A549 (cell line): ENCODE data around the gene XRCC5. TPM values are rescaled to one million over a fixed set of nuclear protein-coding genes. Genes with fewer than 3 reads are reported as not detected.

ENCODE experiments used
- ATAC-seq, 2 experiments: fragments of 200-7000 bp in 1 of 2; fragments of >200 bp in 1 of 2; cut with Nextera tagmentation in 1 of 2; cut with Tn5 transposase in 1 of 2; 3 replicates each; pipeline versions ENCODE4 v1.8.0 to v1.9.1; 2018 to 2020; ENCODE audit warnings: mild to moderate bottlenecking in 1 of 2, moderate library complexity in 1 of 2
- CTCF ChIA-PET: fragments of 300-600 bp; sonication (Branson Sonifier 250); formaldehyde crosslinking; extraction: SDS; loops from one replicate; lab custom pipeline; 2021; ENCODE audit warnings: antibody characterized with exemption, inconsistent platforms; lab: Yijun Ruan, JAX
- POLR2A ChIA-PET: fragments of 350-600 bp; formaldehyde crosslinking; extraction: SDS; loops from one replicate; lab custom pipeline; 2021; ENCODE audit warnings: antibody characterized with exemption, inconsistent platforms; lab: Yijun Ruan, JAX
- DNase-seq, 2 experiments: peaks; one replicate each; pipeline versions ENCODE4 v3.0.0 to v3.0.0-alpha.2; 2011 to 2016; ENCODE audit warnings: low read depth in 1 of 2, low spot score in 1 of 2
- FAIRE-seq: peaks from 2 replicates; lab custom pipeline; 2011; peaks lifted over from hg19 to GRCh38; lab: Jason Lieb, UNC
- H3K27ac ChIP-seq, 2 experiments: fragments of >200 bp; sonication (Bioruptor Twin); formaldehyde crosslinking; 3 replicates each; pipeline ENCODE4 v1.5.1; 2016 to 2017
- H3K4me1 ChIP-seq: fragments of >200 bp; sonication (Bioruptor Twin); formaldehyde crosslinking; 3 replicates; pipeline ENCODE4 v1.6.1; 2016
- H3K4me2 ChIP-seq: fragments of >200 bp; sonication (Bioruptor Twin); formaldehyde crosslinking; 3 replicates; pipeline ENCODE4 v1.6.1; 2016
- H3K4me3 ChIP-seq: fragments of >200 bp; sonication (Bioruptor Twin); formaldehyde crosslinking; 3 replicates; pipeline ENCODE4 v1.5.1; 2016
- H3K9me3 ChIP-seq: fragments of >200 bp; sonication (Bioruptor Twin); formaldehyde crosslinking; 3 replicates; pipeline ENCODE4 v1.6.1; 2016
- CEBPB ChIP-seq, 2 experiments: fragments of >200 bp in 1 of 2; sonication (Bioruptor Twin) in 1 of 2; formaldehyde crosslinking in 1 of 2; IDR thresholded peaks; 2 replicates each; pipeline ENCODE4 v1.6.1; 2012 to 2016
- CHD2 ChIP-seq: fragments of 150-350 bp; IDR thresholded peaks from 2 replicates; pipeline ENCODE4 v1.6.1; 2014; ENCODE audit warnings: low read length; ENCODE audit not compliant: partially characterized antibody
- GATA3 ChIP-seq: IDR thresholded peaks from 2 replicates; pipeline ENCODE4 v1.6.1; 2012; ENCODE audit warnings: borderline replicate concordance
- HOXA7 ChIP-seq: fragments of 250-450 bp; sonication (Bioruptor Pico); IDR thresholded peaks from 2 replicates; pipeline ENCODE4 v1.5.0; 2020; ENCODE audit warnings: mild to moderate bottlenecking, moderate library complexity
- HOXB5 ChIP-seq: fragments of 250-450 bp; sonication (Bioruptor Pico); IDR thresholded peaks from 2 replicates; pipeline ENCODE4 v1.5.0; 2020; ENCODE audit warnings: mild to moderate bottlenecking, moderate library complexity
- JUN ChIP-seq, 2 experiments: fragments of >200 bp; sonication (Bioruptor Twin); formaldehyde crosslinking; IDR thresholded peaks; 2 replicates in 1 of 2; 3 replicates in 1 of 2; pipeline ENCODE4 v1.6.1; 2016 to 2017
- MAFK ChIP-seq: fragments of 450-650 bp; IDR thresholded peaks from 2 replicates; pipeline ENCODE4 v1.6.1; 2014; ENCODE audit not compliant: partially characterized antibody
- MYC ChIP-seq: IDR thresholded peaks from 2 replicates; pipeline ENCODE4 v1.6.1; 2012; ENCODE audit warnings: mild to moderate bottlenecking, inconsistent platforms, low read length, improper control_type of control experiment, borderline replicate concordance
- NPAS2 ChIP-seq: fragments of 250-450 bp; sonication (Bioruptor Pico); IDR thresholded peaks from 2 replicates; pipeline ENCODE4 v1.8.0; 2022; ENCODE audit warnings: mild to moderate bottlenecking, moderate library complexity, borderline replicate concordance
- NR3C1 ChIP-seq: fragments of >200 bp; sonication (Bioruptor Twin); formaldehyde crosslinking; IDR thresholded peaks from 3 replicates; pipeline ENCODE4 v1.6.1; 2017
- PHF8 ChIP-seq: fragments of 200-600 bp; sonication (generic); IDR thresholded peaks from 2 replicates; pipeline ENCODE4 v1.6.1; 2016; ENCODE audit warnings: low read depth, mild to moderate bottlenecking, antibody characterized with exemption, moderate library complexity, borderline replicate concordance
- POLR2A ChIP-seq: IDR thresholded peaks from 2 replicates; pipeline ENCODE4 v1.6.1; 2012; ENCODE audit warnings: mild to moderate bottlenecking, low read length
- SREBF2 ChIP-seq: fragments of 450-650 bp; IDR thresholded peaks from 2 replicates; pipeline ENCODE4 v1.6.1; 2014; ENCODE audit warnings: mild to moderate bottlenecking, moderate library complexity
- WGBS: methylation state at CpG from one replicate; pipeline ENCODE4 v1.1.6; 2017; ENCODE audit errors: missing lambda C conversion rate; 5-methylcytosine and 5-hydroxymethylcytosine counted together
- polyA minus RNA-seq: library from RNA; depleted of rRNA, polyadenylated mRNA; stranded (reverse); fragments of >200 nt; gene quantifications from 2 replicates; pipeline ENCODE4 v1.2.3, GENCODE V29; 2011; rRNA and poly(A)+ RNA removed
- polyA plus RNA-seq, 4 experiments: library from polyadenylated mRNA; depleted of rRNA in 3 of 4; stranded (reverse); fragments of >200 nt; fragmentation: RNase III in 1 of 4; extraction: RNeasy Plus Mini Kit Qiagen cat#74134 plus additional on column Dnase treatment in 1 of 4; gene quantifications; 2 replicates in 3 of 4; 3 replicates in 1 of 4; pipeline ENCODE4 v1.2.3, GENCODE V29; 2011 to 2017
- TF ChIP-seq, protein P1 (sequence below): fragments of >200 bp; sonication (Bioruptor Twin); formaldehyde crosslinking; IDR thresholded peaks from 3 replicates; pipeline ENCODE4 v1.6.1; 2016
- TF ChIP-seq, protein P2 (sequence below): IDR thresholded peaks from 2 replicates; pipeline ENCODE4 v1.6.1; 2012; ENCODE audit warnings: low read depth, borderline replicate concordance
- TF ChIP-seq, protein P3 (sequence below): fragments of 450-650 bp; IDR thresholded peaks from 2 replicates; pipeline ENCODE4 v1.6.1; 2014; ENCODE audit warnings: antibody characterized with exemption
- TF ChIP-seq, protein P4 (sequence below): fragments of 250-450 bp; sonication (Bioruptor Pico); IDR thresholded peaks from 2 replicates; pipeline ENCODE4 v1.5.0; 2021; ENCODE audit warnings: mild to moderate bottlenecking, moderate library complexity, borderline replicate concordance
- TF ChIP-seq, protein P5 (sequence below): IDR thresholded peaks from 2 replicates; pipeline ENCODE4 v1.6.1; 2012
- TF ChIP-seq, protein P6 (sequence below): fragments of 250-450 bp; sonication (Bioruptor Pico); IDR thresholded peaks from 2 replicates; pipeline ENCODE4 v1.5.0; 2020; ENCODE audit warnings: low read depth, mild to moderate bottlenecking, moderate library complexity

The XRCC5 gene
- polyA plus RNA-seq (2011; rRNA removed) (430 and 619 TPM in 2 replicates), polyA plus RNA-seq (2017; fragmentation: RNase III; extraction: RNeasy Plus Mini Kit Qiagen cat#74134 plus additional on column Dnase treatment) (209 to 222 TPM (median 217 TPM) in 3 replicates), polyA minus RNA-seq (425 and 452 TPM in 2 replicates)
- polyA plus RNA-seq (2012; cell fraction: cytosol; rRNA removed) = 127 and 133 TPM in 2 replicates
- 204 and 220 TPM in 2 replicates for polyA plus RNA-seq (2012; cell fraction: nucleus; rRNA removed)

DNA sequence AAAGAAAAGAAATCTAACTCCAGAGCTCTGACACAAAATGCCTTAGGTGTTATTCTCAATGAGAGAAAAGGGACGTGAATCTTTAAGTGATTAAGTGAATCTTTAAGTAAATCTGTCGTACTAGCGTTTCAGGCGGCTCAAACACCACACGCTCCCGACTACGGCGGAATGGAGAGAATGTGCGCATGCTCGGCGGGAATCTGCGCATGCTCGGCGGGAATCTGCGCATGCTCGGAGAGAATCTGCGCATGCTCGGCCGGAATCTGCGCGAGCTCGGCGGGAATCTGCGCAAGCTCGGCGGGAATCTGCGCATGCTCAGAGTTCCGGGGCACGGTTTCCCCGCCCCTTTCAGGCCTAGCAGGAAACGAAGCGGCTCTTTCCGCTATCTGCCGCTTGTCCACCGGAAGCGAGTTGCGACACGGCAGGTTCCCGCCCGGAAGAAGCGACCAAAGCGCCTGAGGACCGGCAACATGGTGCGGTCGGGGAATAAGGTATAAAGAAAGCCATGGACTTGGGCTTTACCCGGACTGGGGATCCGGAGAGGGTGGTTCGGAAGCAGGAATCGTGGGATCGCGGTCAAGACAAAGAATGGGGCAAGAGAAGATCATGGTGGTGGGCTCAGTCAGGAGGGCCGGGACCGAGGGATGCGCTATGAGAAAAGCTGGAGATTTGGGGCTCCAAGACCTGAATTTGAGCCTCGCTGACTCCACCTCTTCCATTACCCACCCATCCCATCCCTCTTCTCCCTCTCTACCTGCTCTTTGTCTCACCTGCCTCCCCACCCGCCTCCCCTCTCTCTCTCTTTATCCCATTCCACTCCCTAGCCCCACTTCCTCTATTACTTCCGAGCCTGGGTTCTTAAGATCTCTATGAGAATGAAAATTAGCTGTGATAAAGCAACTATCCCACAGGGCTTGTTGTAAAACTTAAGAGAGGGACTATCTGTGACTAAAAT, at the start of gene XRCC5:
Gene XRCC5, plus strand, starts transcription at position 382 of the 955 bp plus-strand sequence. Its CDS starts 89 bp downstream, at position 471.
- Histone ChIP-seq H3K9me3 (no peaks in the 10 kb centered on the region), H3K4me3 (peak within 1 kb of the TSS; percentile 75), H3K27ac (peak within 1 kb of the TSS; percentile 91 to 93), H3K4me2 (peak within 1 kb of the TSS; percentile 88), H3K4me1 (peaks cover 18% of the 10 kb centered on the region; the same call in 2 of the 3 replicates)
- DNase-seq (peak; percentile 74 to 98), ATAC-seq (peak; percentile 88 to 89), FAIRE-seq (peak; percentile 61)
- under 1% methylated on average over 56 of the region's 57 CpGs for WGBS
- 0 out of 2 replicates have a peak, but pooled peaks have one; percentile 28 for TF ChIP-seq MYC
- no peak for TF ChIP-seq SREBF2
- TF ChIP-seq, protein P1, sequence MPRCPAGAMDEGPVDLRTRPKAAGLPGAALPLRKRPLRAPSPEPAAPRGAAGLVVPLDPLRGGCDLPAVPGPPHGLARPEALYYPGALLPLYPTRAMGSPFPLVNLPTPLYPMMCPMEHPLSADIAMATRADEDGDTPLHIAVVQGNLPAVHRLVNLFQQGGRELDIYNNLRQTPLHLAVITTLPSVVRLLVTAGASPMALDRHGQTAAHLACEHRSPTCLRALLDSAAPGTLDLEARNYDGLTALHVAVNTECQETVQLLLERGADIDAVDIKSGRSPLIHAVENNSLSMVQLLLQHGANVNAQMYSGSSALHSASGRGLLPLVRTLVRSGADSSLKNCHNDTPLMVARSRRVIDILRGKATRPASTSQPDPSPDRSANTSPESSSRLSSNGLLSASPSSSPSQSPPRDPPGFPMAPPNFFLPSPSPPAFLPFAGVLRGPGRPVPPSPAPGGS = peak; percentile 84; the same call in 2 of the 3 replicates
- TF ChIP-seq CHD2 = no peak
- TF ChIP-seq, protein P2, sequence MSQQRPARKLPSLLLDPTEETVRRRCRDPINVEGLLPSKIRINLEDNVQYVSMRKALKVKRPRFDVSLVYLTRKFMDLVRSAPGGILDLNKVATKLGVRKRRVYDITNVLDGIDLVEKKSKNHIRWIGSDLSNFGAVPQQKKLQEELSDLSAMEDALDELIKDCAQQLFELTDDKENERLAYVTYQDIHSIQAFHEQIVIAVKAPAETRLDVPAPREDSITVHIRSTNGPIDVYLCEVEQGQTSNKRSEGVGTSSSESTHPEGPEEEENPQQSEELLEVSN = peak; percentile 96
- TF ChIP-seq POLR2A = peak; percentile 61
- TF ChIP-seq MAFK = no peak
- TF ChIP-seq JUN (IDR thresholded peaks at IDR 0.05) = peak; percentile 39 to 88; a peak in 3 of 5 replicates
- no peak for TF ChIP-seq NR3C1
- TF ChIP-seq PHF8 = peak; percentile 82
- TF ChIP-seq NPAS2 (CRISPR knock-in tag) = no peak
- TF ChIP-seq, protein P3, sequence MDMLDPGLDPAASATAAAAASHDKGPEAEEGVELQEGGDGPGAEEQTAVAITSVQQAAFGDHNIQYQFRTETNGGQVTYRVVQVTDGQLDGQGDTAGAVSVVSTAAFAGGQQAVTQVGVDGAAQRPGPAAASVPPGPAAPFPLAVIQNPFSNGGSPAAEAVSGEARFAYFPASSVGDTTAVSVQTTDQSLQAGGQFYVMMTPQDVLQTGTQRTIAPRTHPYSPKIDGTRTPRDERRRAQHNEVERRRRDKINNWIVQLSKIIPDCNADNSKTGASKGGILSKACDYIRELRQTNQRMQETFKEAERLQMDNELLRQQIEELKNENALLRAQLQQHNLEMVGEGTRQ = no peak
- no peak for TF ChIP-seq HOXA7 (CRISPR knock-in tag)
- TF ChIP-seq, protein P4, sequence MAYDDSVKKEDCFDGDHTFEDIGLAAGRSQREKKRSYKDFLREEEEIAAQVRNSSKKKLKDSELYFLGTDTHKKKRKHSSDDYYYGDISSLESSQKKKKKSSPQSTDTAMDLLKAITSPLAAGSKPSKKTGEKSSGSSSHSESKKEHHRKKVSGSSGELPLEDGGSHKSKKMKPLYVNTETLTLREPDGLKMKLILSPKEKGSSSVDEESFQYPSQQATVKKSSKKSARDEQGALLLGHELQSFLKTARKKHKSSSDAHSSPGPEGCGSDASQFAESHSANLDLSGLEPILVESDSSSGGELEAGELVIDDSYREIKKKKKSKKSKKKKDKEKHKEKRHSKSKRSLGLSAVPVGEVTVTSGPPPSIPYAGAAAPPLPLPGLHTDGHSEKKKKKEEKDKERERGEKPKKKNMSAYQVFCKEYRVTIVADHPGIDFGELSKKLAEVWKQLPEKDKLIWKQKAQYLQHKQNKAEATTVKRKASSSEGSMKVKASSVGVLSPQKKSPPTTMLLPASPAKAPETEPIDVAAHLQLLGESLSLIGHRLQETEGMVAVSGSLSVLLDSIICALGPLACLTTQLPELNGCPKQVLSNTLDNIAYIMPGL = no peak
- TF ChIP-seq, protein P5, sequence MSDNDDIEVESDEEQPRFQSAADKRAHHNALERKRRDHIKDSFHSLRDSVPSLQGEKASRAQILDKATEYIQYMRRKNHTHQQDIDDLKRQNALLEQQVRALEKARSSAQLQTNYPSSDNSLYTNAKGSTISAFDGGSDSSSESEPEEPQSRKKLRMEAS = peak; percentile 94
- 0 out of 2 replicates have a peak, but pooled peaks have one; percentile 43 for TF ChIP-seq HOXB5 (CRISPR knock-in tag)
- no peak for TF ChIP-seq GATA3
- TF ChIP-seq, protein P6, sequence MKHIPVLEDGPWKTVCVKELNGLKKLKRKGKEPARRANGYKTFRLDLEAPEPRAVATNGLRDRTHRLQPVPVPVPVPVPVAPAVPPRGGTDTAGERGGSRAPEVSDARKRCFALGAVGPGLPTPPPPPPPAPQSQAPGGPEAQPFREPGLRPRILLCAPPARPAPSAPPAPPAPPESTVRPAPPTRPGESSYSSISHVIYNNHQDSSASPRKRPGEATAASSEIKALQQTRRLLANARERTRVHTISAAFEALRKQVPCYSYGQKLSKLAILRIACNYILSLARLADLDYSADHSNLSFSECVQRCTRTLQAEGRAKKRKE (CRISPR knock-in tag) = 0 out of 2 replicates have a peak, but pooled peaks have one; percentile 33
- peak; percentile 84 to 98 for TF ChIP-seq CEBPB (IDR thresholded peaks at IDR 0.05)
- CTCF ChIA-PET = interaction anchor here (0.7 to 1.7 kb wide), 10 partner anchors 8 to 554 kb away, joined by 3 to 7 read pairs (median 4); no protein-coding TSS in a partner anchor
- POLR2A ChIA-PET = interaction anchor here (0.6 to 1.8 kb wide), 3 partner anchors 26 to 389 kb away, joined by 3 to 10 read pairs (median 5); partner anchors contain the start of genes PECR, RPL37A and TMEM169
